HG02970 (cell line): ENCODE measurements around the gene GLUD2.
"Not testable (repeated sequence)": the region's sequence is repeated elsewhere in the genome, so short reads cannot be mapped to it uniquely, and the experiment has no call there.

Experiments
- ATAC-seq: cut with Tn5 transposase; IDR thresholded peaks from one replicate; pipeline ENCODE4 v1.9.1; 2021; ENCODE audit warnings: mild to moderate bottlenecking, moderate library complexity, moderate number of reproducible peaks; ENCODE audit not compliant: unreplicated experiment, low FRiP score

Gene GLUD2

GRCh38 chrX:121047441-121048419 lies at the start of gene GLUD2:
TSS of gene GLUD2 (plus strand) at chrX:121047610. CDS start at chrX:121047685, 75 bp downstream.
- not testable (repeated sequence) for ATAC-seq

GRCh38 chrX:120999413-120999812 lies 48.0 kb upstream of the GLUD2 start:
- ATAC-seq = no peak

- ATAC-seq = no peak
Measured at GRCh38 chrX:121000589-121000988, 46.8 kb upstream of the GLUD2 start.

GRCh38 chrX:121008920-121009319 lies 38.5 kb upstream of the GLUD2 start:
- no peak for ATAC-seq

GRCh38 chrX:121009764-121010163 lies 37.6 kb upstream of the GLUD2 start:
- ATAC-seq = no peak

GRCh38 chrX:121010218-121010617 lies 37.2 kb upstream of the GLUD2 start:
- no peak for ATAC-seq

- no peak for ATAC-seq
Measured at GRCh38 chrX:121011254-121011653, 36.2 kb upstream of the GLUD2 start.

- no peak for ATAC-seq
Measured at GRCh38 chrX:121013897-121014455, 33.4 kb upstream of the GLUD2 start.

- ATAC-seq = no peak
Measured at GRCh38 chrX:121014826-121015225, 32.6 kb upstream of the GLUD2 start.

GRCh38 chrX:121028419-121028818 lies 19.0 kb upstream of the GLUD2 start:
- no peak for ATAC-seq

- no peak for ATAC-seq
Measured at GRCh38 chrX:121030083-121030482, 17.3 kb upstream of the GLUD2 start.

- ATAC-seq = no peak
Measured at GRCh38 chrX:121032531-121032930, 14.9 kb upstream of the GLUD2 start.

- no peak for ATAC-seq
Measured at GRCh38 chrX:121036137-121036536, 11.3 kb upstream of the GLUD2 start.

- no peak for ATAC-seq
Measured at GRCh38 chrX:121036951-121037350, 10.5 kb upstream of the GLUD2 start.

GRCh38 chrX:121050781-121051180 lies 3.4 kb downstream of the GLUD2 start:
- ATAC-seq = no peak

- ATAC-seq = no peak
Measured at GRCh38 chrX:121052122-121052521, 4.7 kb downstream of the GLUD2 start.

GRCh38 chrX:121062289-121062688 lies 14.9 kb downstream of the GLUD2 start:
- no peak for ATAC-seq

GRCh38 chrX:121064579-121064978 lies 17.2 kb downstream of the GLUD2 start:
- no peak for ATAC-seq

- ATAC-seq = not testable (repeated sequence)
Measured at GRCh38 chrX:121084247-121084646, 36.8 kb downstream of the GLUD2 start.

- ATAC-seq = no peak
Measured at GRCh38 chrX:121084903-121085611, 37.6 kb downstream of the GLUD2 start.

- no peak for ATAC-seq
Measured at GRCh38 chrX:121085612-121086010, 38.2 kb downstream of the GLUD2 start.
